Raji (cell line): ENCODE measurements around the gene RMDN2.

ENCODE experiments used
- POLR2A ChIP-seq: IDR thresholded peaks from 2 replicates; pipeline ENCODE4 v1.6.1; 2011; ENCODE audit warnings: low read depth, low read length, control low read depth; ENCODE audit not compliant: insufficient read depth

The RMDN2 gene

GRCh38 chr2:37914340-37914739, 10.7 kb upstream of the RMDN2 start:
- TF ChIP-seq POLR2A, result no peak

- TF ChIP-seq POLR2A, result no peak
Observed at GRCh38 chr2:37915773-37916172, 9.3 kb upstream of the RMDN2 start.

GRCh38 chr2:37916512-37917082, 8.5 kb upstream of the RMDN2 start:
- TF ChIP-seq POLR2A, result no peak

- no peak for TF ChIP-seq POLR2A
Observed at GRCh38 chr2:37917281-37918228, 7.5 kb upstream of the RMDN2 start.

- no peak for TF ChIP-seq POLR2A
Observed at GRCh38 chr2:37918742-37919186, 6.3 kb upstream of the RMDN2 start.

GRCh38 chr2:37919631-37920032, 5.5 kb upstream of the RMDN2 start:
- TF ChIP-seq POLR2A, result no peak

- TF ChIP-seq POLR2A, result no peak
Observed at GRCh38 chr2:37920570-37920969, 4.5 kb upstream of the RMDN2 start.

- TF ChIP-seq POLR2A, result no peak
Observed at GRCh38 chr2:37921781-37922180, 3.3 kb upstream of the RMDN2 start.

GRCh38 chr2:37923308-37924055, 1.6 kb upstream of the RMDN2 start:
- TF ChIP-seq POLR2A, result no peak

- TF ChIP-seq POLR2A, result no peak
Observed at GRCh38 chr2:37926635-37927034, 1.5 kb downstream of the RMDN2 start.

- TF ChIP-seq POLR2A, result no peak
Observed at GRCh38 chr2:37928377-37928776, 3.3 kb downstream of the RMDN2 start.

GRCh38 chr2:37934591-37935513, 9.8 kb downstream of the RMDN2 start:
- TF ChIP-seq POLR2A, result no peak

GRCh38 chr2:37944268-37944667, 19.2 kb downstream of the RMDN2 start:
- TF ChIP-seq POLR2A, result no peak

- TF ChIP-seq POLR2A, result no peak
Observed at GRCh38 chr2:37947306-37947705, 22.2 kb downstream of the RMDN2 start.

- no peak for TF ChIP-seq POLR2A
Observed at GRCh38 chr2:37966326-37966725, 41.2 kb downstream of the RMDN2 start.

- TF ChIP-seq POLR2A, result no peak
Observed at GRCh38 chr2:37969731-37970130, 44.6 kb downstream of the RMDN2 start.
